Stimulated activated CD8-positive, alpha-beta memory T cell treated with anti-CD3 and anti-CD28 coated beads, Interleukin-7, amount 100 ng/mL, for 1 hour (primary cell): ENCODE data around the gene PTGES3.
A peak's percentile ranks its signal among the peaks of the same experiment; 100 is the strongest.
"Not testable (repeated sequence)": the region's sequence is repeated elsewhere in the genome, so short reads cannot be mapped to it uniquely, and the experiment has no call there.

Source experiments
- DNase-seq, 2 donors: peaks; one replicate each; pipeline ENCODE4 v3.0.0-alpha.2; 2020; ENCODE audit warnings: low read depth in 2 of 2

PTGES3 gene

GRCh38 chr12:56688129-56688845 is at the start of gene PTGES3:
Gene PTGES3, minus strand, starts transcription at chr12:56688284. Its CDS starts 285 bp downstream, at chr12:56687999.
- DNase-seq: peak; percentile 93

- DNase-seq: no peak
Measured at GRCh38 chr12:56728139-56728861, 40.2 kb upstream of the PTGES3 start.

- not testable (repeated sequence) for DNase-seq
Measured at GRCh38 chr12:56726196-56726675, 38.2 kb upstream of the PTGES3 start.

GRCh38 chr12:56725723-56726102 is 37.6 kb upstream of the PTGES3 start:
- no peak for DNase-seq

- peak; percentile 94 for DNase-seq
Measured at GRCh38 chr12:56724972-56725722, 37.1 kb upstream of the PTGES3 start, which contains the start of gene NACA. Gene NACA, minus strand, starts transcription at chr12:56725299. Its CDS starts 778 bp downstream, at chr12:56724521.

- DNase-seq: no peak
Measured at GRCh38 chr12:56724701-56724971, 36.6 kb upstream of the PTGES3 start.

- no peak for DNase-seq
Measured at GRCh38 chr12:56723889-56724700, 36.0 kb upstream of the PTGES3 start.

- DNase-seq: no peak
Measured at GRCh38 chr12:56723352-56723751, 35.3 kb upstream of the PTGES3 start.

GRCh38 chr12:56722832-56723231 is 34.7 kb upstream of the PTGES3 start:
- DNase-seq: no peak

- no peak for DNase-seq
Measured at GRCh38 chr12:56721721-56722120, 33.6 kb upstream of the PTGES3 start.

- DNase-seq: no peak
Measured at GRCh38 chr12:56721216-56721615, 33.1 kb upstream of the PTGES3 start.

GRCh38 chr12:56720731-56721151 is 32.7 kb upstream of the PTGES3 start:
- no peak for DNase-seq

- no peak for DNase-seq
Measured at GRCh38 chr12:56719056-56719455, 31.0 kb upstream of the PTGES3 start.

GRCh38 chr12:56718636-56719035 is 30.6 kb upstream of the PTGES3 start:
- no peak for DNase-seq

- DNase-seq: no peak
Measured at GRCh38 chr12:56718149-56718548, 30.1 kb upstream of the PTGES3 start.

GRCh38 chr12:56716933-56717880 is 29.1 kb upstream of the PTGES3 start:
- no peak for DNase-seq

- DNase-seq: no peak
Measured at GRCh38 chr12:56716458-56716857, 28.4 kb upstream of the PTGES3 start.

GRCh38 chr12:56715798-56716197 is 27.7 kb upstream of the PTGES3 start:
- no peak for DNase-seq

GRCh38 chr12:56714431-56714929 is 26.4 kb upstream of the PTGES3 start:
- DNase-seq: no peak

GRCh38 chr12:56713345-56713744 is 25.3 kb upstream of the PTGES3 start:
- no peak for DNase-seq
